DMS 273 (cell line): Measurements from ENCODE around the gene TCTA.
A peak's percentile ranks its signal among the peaks of the same experiment; 100 is the strongest.

ENCODE experiments used
- DNase-seq: peaks from one replicate; lab custom pipeline; 2025; ENCODE audit not compliant: unreplicated experiment; lab: John Stamatoyannopoulos, UW

Gene TCTA

DNA sequence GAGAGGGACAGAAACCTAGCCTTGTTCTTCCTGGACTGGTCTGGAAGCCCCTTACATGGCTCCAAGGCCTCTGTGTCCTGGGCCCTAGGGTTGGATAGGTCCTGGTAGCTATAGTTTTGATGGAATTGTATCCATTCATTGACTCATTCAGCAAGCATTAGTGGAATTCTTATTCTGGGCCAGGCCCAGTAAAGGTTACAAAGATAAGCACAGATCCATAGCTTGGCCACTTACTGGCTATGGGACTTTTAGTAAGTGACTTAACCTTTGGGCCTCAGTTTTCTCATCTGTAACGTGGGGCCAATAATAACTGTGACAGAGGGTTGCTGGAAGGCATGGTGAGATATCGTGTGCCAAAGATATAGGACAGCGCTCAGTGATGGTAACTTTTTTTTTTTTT, 44.2 kb downstream of the TCTA start:
- DNase-seq: no peak

DNA sequence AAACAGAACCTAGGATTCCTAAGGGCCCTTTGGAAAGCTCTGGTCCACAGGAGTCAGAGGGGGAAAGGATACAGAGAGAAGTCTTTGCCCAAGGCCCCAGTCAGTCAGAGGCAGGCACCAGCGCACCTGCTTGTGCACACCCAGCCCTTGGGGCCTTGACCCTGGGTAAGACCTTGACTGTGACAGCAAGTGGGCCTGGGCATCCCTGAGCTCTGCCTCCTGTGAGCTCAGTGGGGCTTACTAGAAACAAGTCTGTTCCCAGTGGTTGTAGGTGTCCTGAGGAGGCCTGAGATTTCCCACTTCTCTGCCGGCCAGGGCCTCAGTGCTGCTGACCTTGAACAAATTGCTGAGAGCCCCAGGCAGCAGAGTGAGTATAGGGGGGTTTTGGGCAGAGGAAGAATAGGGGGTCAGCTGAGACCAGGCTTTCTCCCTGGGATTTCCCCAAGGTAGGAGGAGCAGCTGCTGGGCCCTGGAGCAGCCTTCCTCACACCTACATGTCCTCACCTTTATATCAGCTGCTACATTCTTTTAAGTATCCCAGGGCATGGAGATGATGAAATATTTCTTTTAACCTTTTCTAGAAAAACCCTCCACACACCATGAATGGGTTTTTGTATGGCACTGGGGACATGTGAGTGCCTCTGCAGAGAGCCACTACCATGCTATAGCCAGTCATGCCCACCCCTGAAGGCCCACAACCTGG, 48.1 kb downstream of the TCTA start:
- DNase-seq: no peak

DNA sequence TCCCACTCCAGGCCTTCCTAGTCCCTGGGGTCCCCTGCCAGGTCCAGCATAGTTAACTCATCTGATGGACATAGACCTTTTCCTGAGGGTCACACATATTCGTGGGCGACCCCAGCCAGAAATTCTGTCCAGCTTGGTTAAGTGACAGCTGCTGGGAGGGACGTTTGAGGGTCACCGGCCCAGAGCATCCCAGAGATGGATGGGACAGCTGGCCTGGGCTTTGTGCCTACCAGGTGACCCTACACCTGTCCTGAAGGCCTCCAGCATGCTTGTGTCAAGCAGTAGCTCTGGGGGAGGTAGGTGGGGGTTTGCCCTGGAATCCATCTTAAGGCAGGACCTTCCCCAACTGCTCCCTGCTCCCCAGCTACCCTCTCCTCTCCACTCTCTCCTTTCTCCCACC, 48.7 kb downstream of the TCTA start:
- no peak for DNase-seq

DNA sequence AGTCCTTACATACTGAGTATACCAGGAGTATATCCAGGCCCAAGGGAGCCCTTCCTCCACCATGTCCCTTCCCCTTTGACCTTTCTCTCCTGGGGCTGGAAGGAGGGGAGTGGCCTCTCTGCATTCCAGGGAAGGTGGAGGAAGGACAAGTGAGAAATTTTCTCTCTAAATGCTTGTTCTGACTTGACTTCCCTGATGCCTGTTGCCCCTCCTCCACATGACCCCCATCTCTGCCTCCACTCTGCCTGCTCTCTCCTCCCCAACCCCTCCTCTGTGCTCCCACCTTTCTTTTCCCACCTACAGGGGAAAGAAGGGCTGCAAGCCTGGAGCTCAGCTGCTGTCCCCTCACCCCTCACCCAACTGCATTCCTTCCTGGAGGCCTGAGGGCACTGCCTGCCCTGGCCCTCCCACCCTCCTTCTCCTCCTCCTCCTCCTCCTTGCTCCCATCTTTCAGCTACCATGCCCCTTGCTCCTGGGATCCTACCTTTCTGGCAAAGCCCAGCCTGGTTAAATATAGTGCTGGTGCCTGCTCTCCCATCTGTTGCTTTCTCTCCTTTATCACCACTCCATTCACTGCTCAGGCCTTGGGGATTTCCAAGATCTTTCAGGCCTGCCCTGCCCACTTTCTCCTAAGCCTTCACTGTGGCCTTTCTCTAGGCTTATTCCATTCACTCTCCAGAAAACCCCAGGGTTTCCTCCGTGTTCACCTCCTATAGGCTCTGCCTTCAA, 49.4 kb downstream of the TCTA start:
- peak; percentile 56 for DNase-seq

DNA sequence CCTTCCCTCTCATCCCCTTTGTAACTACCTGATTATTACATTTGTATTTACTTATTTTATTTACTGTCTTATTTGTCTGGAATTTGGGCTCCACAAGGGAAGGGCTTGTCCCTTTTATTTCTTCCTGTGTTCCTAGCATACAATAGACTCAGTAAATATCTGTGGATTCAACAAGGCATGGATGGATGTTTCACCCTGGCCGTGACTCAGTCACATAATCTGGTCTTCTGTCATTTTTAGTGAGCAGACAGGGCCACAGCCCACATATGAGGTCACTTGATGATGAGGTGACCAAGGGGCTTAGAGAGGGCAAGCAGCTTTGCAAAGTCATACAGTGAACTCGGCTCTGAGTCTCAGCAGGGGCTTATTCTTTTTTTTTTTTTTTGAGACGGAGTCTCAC, 50.0 kb downstream of the TCTA start:
- no peak for DNase-seq

DNA sequence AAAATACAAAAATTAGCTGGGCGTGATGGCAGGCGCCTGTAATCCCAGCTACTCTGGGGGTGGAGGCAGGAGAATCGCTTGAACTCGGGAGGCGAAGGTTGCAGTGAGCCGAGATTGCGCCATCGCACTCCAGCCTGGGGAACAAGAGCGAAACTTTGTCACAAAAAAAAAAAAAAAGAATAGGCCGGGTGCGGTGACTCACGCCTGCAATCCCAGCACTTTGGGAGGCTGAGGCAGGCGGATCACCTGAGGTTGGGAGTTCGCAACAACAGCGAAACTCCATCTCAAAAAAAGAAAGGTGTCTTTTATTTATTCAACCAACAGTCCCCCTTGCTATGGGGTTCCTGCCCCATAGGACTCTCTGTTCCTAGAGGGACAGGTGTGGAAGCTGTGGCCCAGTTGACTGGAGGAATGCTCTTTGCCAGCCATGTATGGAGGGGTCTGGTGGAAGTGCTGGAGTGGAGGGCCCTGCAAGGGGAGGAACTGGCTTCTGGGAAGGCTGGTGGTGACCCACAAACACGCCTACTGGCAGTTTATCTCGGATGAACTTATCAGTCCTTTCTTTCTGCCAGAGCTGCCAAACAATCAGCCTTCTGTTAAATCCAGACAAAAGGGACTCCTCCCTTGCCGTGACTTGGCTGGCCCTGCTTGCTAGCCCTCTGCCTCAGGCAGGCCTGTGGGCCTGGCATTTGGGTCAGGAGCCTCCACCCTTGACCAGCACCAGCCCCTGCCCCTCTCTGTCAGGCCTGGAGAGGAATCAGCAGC, 53.2 kb downstream of the TCTA start:
- DNase-seq: no peak
